Sigmoid colon (tissue), 3 donors: ENCODE data around the gene UBTFL1.
"Not testable (repeated sequence)": the region's sequence is repeated elsewhere in the genome, so short reads cannot be mapped to it uniquely, and the experiment has no call there.

Experiments used
- CTCF ChIP-seq, 4 experiments: fragments of 450-650 bp in 3 of 4; fragments of 200-600 bp in 1 of 4; IDR thresholded peaks; one replicate each; pipeline ENCODE4 v1.5.1; 2016 to 2019; ENCODE audit warnings: antibody characterized with exemption in 4 of 4, mild to moderate bottlenecking in 3 of 4, moderate library complexity in 2 of 4
- POLR2A ChIP-seq, 2 donors: fragments of 450-650 bp; IDR thresholded peaks; one replicate each; pipeline ENCODE4 v1.6.1; 2016; ENCODE audit warnings: antibody characterized with exemption in 2 of 2, mild to moderate bottlenecking in 2 of 2, moderate library complexity in 2 of 2

GRCh38 chr11:90052311-90052710 is 33.4 kb upstream of the UBTFL1 start:
- not testable (repeated sequence) for TF ChIP-seq CTCF, POLR2A (IDR thresholded peaks at IDR 0.05)
